C4-2B (cell line): ENCODE data around the gene EMP2.

ENCODE experiments used
- CTCF ChIP-seq: fragments of 450-650 bp; conservative IDR thresholded peaks from 2 replicates; pipeline ENCODE4 v1.5.1; 2017; ENCODE audit warnings: mild to moderate bottlenecking
- ZFX ChIP-seq: fragments of 450-650 bp; IDR thresholded peaks from 2 replicates; pipeline ENCODE4 v1.6.1; 2017

- TF ChIP-seq CTCF, result no peak
- TF ChIP-seq ZFX, result no peak
Measured at GRCh38 chr16:10579575-10579964, 828 bp downstream of the EMP2 start.
